H1 (cell line): ENCODE results near the gene CIRBP. TPM values are rescaled to one million over a fixed set of nuclear protein-coding genes. Genes with fewer than 3 reads are reported as not detected.

Experiments
- CTCF ChIA-PET: fragments of 300-600 bp; sonication (Branson Sonifier 250); formaldehyde crosslinking; loops from one replicate; lab custom pipeline; 2021; ENCODE audit not compliant: partially characterized antibody; lab: Charles Lee
- POLR2A ChIA-PET: fragments of 300-600 bp; sonication (Branson Sonifier 250); formaldehyde crosslinking; loops from one replicate; lab custom pipeline; 2021; ENCODE audit warnings: inconsistent platforms; ENCODE audit not compliant: partially characterized antibody; lab: Charles Lee
- DNase-seq, 2 experiments: peaks; one replicate each; pipeline versions ENCODE4 v3.0.0 to v3.0.0-alpha.2; 2010 to 2022; ENCODE audit warnings: low spot score in 2 of 2, low read depth in 1 of 2, mixed read lengths in 1 of 2
- FAIRE-seq: peaks from 2 replicates; lab custom pipeline; 2011; peaks lifted over from hg19 to GRCh38; lab: Jason Lieb, UNC
- H2AFZ ChIP-seq: 2 replicates; pipeline ENCODE4 v1.8.1; 2012; ENCODE audit warnings: low read length, inconsistent platforms
- H2AK5ac ChIP-seq: 2 replicates; pipeline ENCODE4 v1.6.1; 2013; ENCODE audit warnings: low read depth, low read length
- H2BK120ac ChIP-seq: replicated peaks from 2 replicates; pipeline ENCODE3; 2013; ENCODE audit warnings: low read depth, low read length, inconsistent platforms
- H2BK12ac ChIP-seq: 2 replicates; pipeline ENCODE4 v1.6.1; 2013; ENCODE audit warnings: low read depth, low read length
- H2BK15ac ChIP-seq: 2 replicates; pipeline ENCODE4 v1.6.1; 2013; ENCODE audit warnings: low read length
- H2BK20ac ChIP-seq: 2 replicates; pipeline ENCODE4 v1.6.1; 2013; ENCODE audit warnings: low read length
- H2BK5ac ChIP-seq: 2 replicates; pipeline ENCODE4 v1.6.1; 2013; ENCODE audit warnings: low read depth, low read length
- H3K14ac ChIP-seq: 2 replicates; pipeline ENCODE4 v1.6.1; 2013; ENCODE audit warnings: inconsistent platforms; ENCODE audit not compliant: insufficient read length
- H3K18ac ChIP-seq: 2 replicates; pipeline ENCODE4 v1.6.1; 2013; ENCODE audit warnings: low read length; ENCODE audit errors: extremely low read depth
- H3K23ac ChIP-seq: 2 replicates; pipeline ENCODE4 v1.6.1; 2013; ENCODE audit warnings: inconsistent platforms; ENCODE audit not compliant: insufficient read length
- H3K23me2 ChIP-seq: 2 replicates; pipeline ENCODE4 v1.6.1; 2013; ENCODE audit warnings: low read depth, low read length
- H3K27ac ChIP-seq: 2 replicates; pipeline ENCODE4 v1.6.1; 2011; ENCODE audit warnings: low read depth, low read length, inconsistent platforms
- H3K27me3 ChIP-seq, 4 experiments: replicated peaks in 1 of 4; 1 replicate in 1 of 4; 2 replicates in 3 of 4; pipeline versions ENCODE4 v1.6.1 to v1.8.1; 2011 to 2013; ENCODE audit warnings: low read length in 3 of 4, mild to moderate bottlenecking in 3 of 4, inconsistent platforms in 2 of 4, mixed read lengths in 2 of 4, moderate library complexity in 1 of 4; ENCODE audit not compliant: control insufficient read depth in 3 of 4, insufficient read depth in 3 of 4; ENCODE audit errors: extremely low read depth in 1 of 4
- H3K36me3 ChIP-seq, 4 experiments: 2 replicates each; pipeline versions ENCODE4 v1.6.1 to v1.8.1; 2011 to 2013; ENCODE audit warnings: mild to moderate bottlenecking in 4 of 4, low read length in 3 of 4, moderate library complexity in 2 of 4, control low read depth in 1 of 4, inconsistent platforms in 1 of 4; ENCODE audit not compliant: insufficient read depth in 4 of 4, control insufficient read depth in 2 of 4
- H3K4ac ChIP-seq: replicated peaks from 2 replicates; pipeline ENCODE3; 2013; ENCODE audit warnings: low read length, low read depth, mixed read lengths, inconsistent platforms; ENCODE audit not compliant: insufficient read length
- H3K4me1 ChIP-seq, 4 experiments: replicated peaks in 1 of 4; 1 replicate in 1 of 4; 2 replicates in 3 of 4; pipeline versions ENCODE4 v1.6.1 to v1.8.1; 2011 to 2013; ENCODE audit warnings: low read length in 3 of 4, inconsistent platforms in 2 of 4, mixed read lengths in 1 of 4; ENCODE audit not compliant: insufficient read depth in 4 of 4, control insufficient read depth in 3 of 4
- H3K4me2 ChIP-seq, 2 experiments: 2 replicates each; pipeline versions ENCODE4 v1.6.1 to v1.8.1; 2011 to 2013; ENCODE audit warnings: low read depth in 2 of 2, low read length in 2 of 2, control low read depth in 1 of 2, inconsistent platforms in 1 of 2, mild to moderate bottlenecking in 1 of 2; ENCODE audit not compliant: insufficient read depth in 1 of 2
- H3K4me3 ChIP-seq, 4 experiments: fragments of 200-600, 300-600 bp in 1 of 4; sonication (generic), shearing (Covaris generic), sonication (Bioruptor Twin) in 1 of 4; 2 replicates each; pipeline versions ENCODE4 v1.5.1 to v1.8.1; 2011 to 2016; ENCODE audit warnings: low read length in 4 of 4, low read depth in 3 of 4, control low read depth in 2 of 4, inconsistent platforms in 2 of 4, mild to moderate bottlenecking in 2 of 4, mixed read lengths in 1 of 4, moderate library complexity in 1 of 4; ENCODE audit not compliant: insufficient read depth in 2 of 4; ENCODE audit errors: extremely low read depth in 1 of 4
- H3K56ac ChIP-seq: replicated peaks from 2 replicates; pipeline ENCODE3; 2013; ENCODE audit warnings: low read depth, mild to moderate bottlenecking, mixed read lengths, low read length, inconsistent platforms; ENCODE audit not compliant: insufficient read length
- H3K79me1 ChIP-seq: 2 replicates; pipeline ENCODE4 v1.6.1; 2013; ENCODE audit warnings: low read depth, low read length, control low read depth
- H3K79me2 ChIP-seq, 2 experiments: 2 replicates each; pipeline versions ENCODE4 v1.6.1 to v1.8.1; 2012 to 2013; ENCODE audit warnings: low read length in 2 of 2, mild to moderate bottlenecking in 2 of 2, inconsistent platforms in 1 of 2; ENCODE audit not compliant: insufficient read depth in 2 of 2, control insufficient read depth in 1 of 2
- H3K9ac ChIP-seq, 4 experiments: replicated peaks in 1 of 4; 1 replicate in 1 of 4; 2 replicates in 3 of 4; pipeline versions ENCODE4 v1.6.1 to v1.8.1; 2011 to 2013; ENCODE audit warnings: low read depth in 3 of 4, low read length in 3 of 4, control low read depth in 2 of 4, mild to moderate bottlenecking in 2 of 4, moderate library complexity in 2 of 4, inconsistent platforms in 1 of 4; ENCODE audit errors: extremely low read depth in 1 of 4
- H3K9me3 ChIP-seq, 2 experiments: 2 replicates each; pipeline versions ENCODE4 v1.6.1 to v1.8.1; 2012 to 2013; ENCODE audit warnings: mild to moderate bottlenecking in 2 of 2, moderate library complexity in 2 of 2, control low read depth in 1 of 2, inconsistent platforms in 1 of 2, low read depth in 1 of 2, low read length in 1 of 2, mixed read lengths in 1 of 2; ENCODE audit not compliant: insufficient read depth in 2 of 2
- H4K20me1 ChIP-seq, 2 experiments: replicated peaks in 1 of 2; 2 replicates each; pipeline versions ENCODE3 to v1.8.1; 2011 to 2013; ENCODE audit warnings: inconsistent platforms in 2 of 2, low read length in 2 of 2, mild to moderate bottlenecking in 1 of 2; ENCODE audit not compliant: insufficient read depth in 2 of 2, control insufficient read depth in 1 of 2
- H4K5ac ChIP-seq: 2 replicates; pipeline ENCODE4 v1.6.1; 2013; ENCODE audit warnings: low read length, low read depth, mixed read lengths, inconsistent platforms; ENCODE audit not compliant: insufficient read length
- H4K8ac ChIP-seq: 2 replicates; pipeline ENCODE4 v1.8.0; 2013; ENCODE audit warnings: mild to moderate bottlenecking, moderate library complexity, low read length, inconsistent platforms; ENCODE audit not compliant: insufficient read depth; ENCODE audit errors: extremely low read depth
- H4K91ac ChIP-seq: replicated peaks from 2 replicates; pipeline ENCODE3; 2013; ENCODE audit warnings: low read length, mixed read lengths, inconsistent platforms; ENCODE audit not compliant: insufficient read length
- GABPA ChIP-seq: IDR thresholded peaks from 2 replicates; pipeline ENCODE4 v1.6.1; 2011; ENCODE audit warnings: mild to moderate bottlenecking, low read length, moderate library complexity, borderline replicate concordance; ENCODE audit not compliant: insufficient read depth
- JUN ChIP-seq: IDR thresholded peaks from 2 replicates; pipeline ENCODE4 v1.6.1; 2011; ENCODE audit warnings: low read depth, mild to moderate bottlenecking, improper control_type of control experiment, low read length
- KDM1A ChIP-seq: fragments of 200-600, 300-600 bp; sonication (generic); IDR thresholded peaks from 2 replicates; pipeline ENCODE4 v1.7.1; 2016; ENCODE audit warnings: mild to moderate bottlenecking, low read length, borderline replicate concordance
- SRF ChIP-seq: IDR thresholded peaks from 2 replicates; pipeline ENCODE4 v1.6.1; 2011; ENCODE audit warnings: mild to moderate bottlenecking, low read depth, low read length, moderate library complexity
- TEAD4 ChIP-seq: IDR thresholded peaks from 2 replicates; pipeline ENCODE4 v1.6.1; 2012; ENCODE audit warnings: low read depth, low read length, inconsistent platforms, mixed read lengths
- WGBS, 2 experiments: shearing (Covaris generic) in 1 of 2; methylation state at CpG; one replicate each; pipeline versions ENCODE4 v1.1.6 to v1.1.7; 2013 to 2015; ENCODE audit warnings: low lambda C conversion rate in 2 of 2, mixed read lengths in 2 of 2, inconsistent platforms in 1 of 2, low coverage in 1 of 2, missing lambda C conversion rate in 1 of 2; ENCODE audit not compliant: insufficient replicate concordance in 2 of 2, insufficient coverage in 1 of 2, insufficient read length in 1 of 2; ENCODE audit errors: extremely low coverage in 1 of 2, missing lambda C conversion rate in 1 of 2; 5-methylcytosine and 5-hydroxymethylcytosine counted together
- polyA plus RNA-seq, 7 experiments: library from polyadenylated mRNA; depleted of rRNA in 3 of 7; stranded (reverse) in 5 of 7; unstranded in 2 of 7; fragments of >200 nt in 5 of 7; fragments of 200-250 nt in 2 of 7; gene quantifications; 1 replicate in 5 of 7; 2 replicates in 1 of 7; 4 replicates in 1 of 7; pipeline versions ENCODE4 v1.2.1 to v1.2.3, GENCODE V29; 2011 to 2013; ENCODE audit warnings: missing spikeins in 2 of 7, mixed read lengths in 2 of 7
- total RNA-seq: library from RNA; stranded (reverse); fragmentation: NEBNext Ultra II Directional; extraction: Animal tissue kit (Norgen Biotek cat#: 25700); gene quantifications from 2 replicates; pipeline ENCODE4 v1.2.1, GENCODE V29; 2021

CIRBP gene
- total and polyA plus RNA-seq, 2 of the 8 experiments (the other 6 are each of a cell fraction or from before 2014, with no cell fraction given): 175 to 199 TPM

DNA sequence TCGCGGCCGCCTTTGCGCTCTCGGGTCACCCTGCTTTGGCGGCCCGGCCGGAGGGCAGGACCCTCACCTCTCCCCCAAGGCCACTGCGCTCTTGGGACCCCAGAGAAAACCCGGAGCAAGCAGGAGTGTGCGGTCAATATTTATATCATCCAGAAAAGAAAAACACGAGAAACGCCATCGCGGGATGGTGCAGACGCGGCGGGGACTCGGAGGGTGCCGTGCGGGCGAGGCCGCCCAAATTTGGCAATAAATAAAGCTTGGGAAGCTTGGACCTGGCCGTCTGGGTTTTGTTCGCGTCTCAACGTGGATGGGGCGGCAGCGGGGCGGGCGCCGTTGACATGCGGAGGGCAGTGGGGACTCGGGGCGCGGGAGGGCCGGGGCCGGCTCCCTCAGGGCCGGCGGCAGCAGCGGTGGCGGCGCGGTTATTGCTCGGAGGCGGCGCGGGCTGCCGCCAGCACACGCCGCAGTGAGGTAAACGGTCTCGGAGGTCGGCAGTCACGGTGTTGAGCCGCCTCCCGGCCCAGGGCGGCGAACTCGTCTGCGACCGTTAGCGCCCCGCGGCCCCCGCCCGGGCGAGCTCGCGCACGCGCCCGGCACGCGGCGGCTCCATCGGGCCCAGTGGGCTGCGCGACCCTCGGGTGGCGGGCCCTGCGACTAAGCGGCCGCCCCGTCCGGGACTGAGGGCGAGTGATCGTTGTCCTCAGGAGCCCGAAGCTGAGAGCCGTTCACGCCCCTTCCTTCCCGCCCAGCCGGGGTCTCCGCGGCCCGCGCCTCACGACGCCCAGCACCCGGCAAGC, 40.8 kb upstream of the CIRBP start:
- WGBS, 2 experiments: 96% methylated on average over 63 of the region's 100 CpGs; no CpG with 5 or more reads in 1 of the 2 experiments
- H3K4me3 ChIP-seq: no peak overlapping the region
- no peak overlapping the region for H2AK5ac ChIP-seq
- ChIA-PET POLR2A (interaction anchor here (1.0 to 2.4 kb wide), 15 partner anchors 8 to 292 kb away, joined by 3 to 16 read pairs (median 4); partner anchors contain the start of genes ATP5F1D, CBARP and CIRBP), CTCF (interaction anchor here (1.7 kb wide), 1 partner anchor 8 kb away, joined by 6 read pairs; no protein-coding TSS in a partner anchor)
- H3K23me2 ChIP-seq: no peaks in the 10 kb centered on the region
- H3K14ac ChIP-seq: no peak overlapping the region
- 0 out of 2 replicates have a peak, but pooled peaks have one; percentile 21 for TF ChIP-seq SRF
- no peak for TF ChIP-seq TEAD4
- TF ChIP-seq JUN: no peak
- 0 out of 2 replicates have a peak, but pooled peaks have one; percentile 10 for TF ChIP-seq GABPA
- TF ChIP-seq KDM1A: no peak
- H4K5ac ChIP-seq: no peak overlapping the region
- peaks cover 0 to 2% (median 0%) of the 10 kb centered on the region in 4 experiments; a peak in 2 of 7 replicates for H3K4me1 ChIP-seq
- FAIRE-seq (no peak), DNase-seq (no peak)
- H3K9ac ChIP-seq: no peak overlapping the region
- H2BK120ac ChIP-seq: no peak overlapping the region
- H3K18ac ChIP-seq: no peak overlapping the region
- no peak overlapping the region for H2BK12ac ChIP-seq
- H4K20me1 ChIP-seq: peaks cover 8 to 15% of the 10 kb centered on the region in 2 experiments
- no peak overlapping the region for H4K91ac ChIP-seq
- no peaks in the 10 kb centered on the region; the same call in 1 of the 2 replicates for H3K79me1 ChIP-seq
- H2AFZ ChIP-seq: no peak overlapping the region
- H3K4me2 ChIP-seq: no peak overlapping the region
- no peak overlapping the region for H3K4ac ChIP-seq
- H2BK15ac ChIP-seq: no peak overlapping the region
- no peak overlapping the region for H3K27ac ChIP-seq
- no peaks in the 10 kb centered on the region for H3K79me2 ChIP-seq
- H3K36me3 ChIP-seq: peaks cover 2 to 65% (median 4%) of the 10 kb centered on the region in 4 experiments; a peak in 6 of 8 replicates
- no peak overlapping the region for H2BK5ac ChIP-seq
- H3K56ac ChIP-seq: no peak overlapping the region
- peak overlapping the region; percentile 51; the same call in 1 of the 2 replicates for H4K8ac ChIP-seq
- no peak overlapping the region for H3K23ac ChIP-seq
- no peaks in the 10 kb centered on the region for H3K9me3 ChIP-seq
- H3K27me3 ChIP-seq: no peaks in the 10 kb centered on the region
- no peak overlapping the region for H2BK20ac ChIP-seq
